ENCODE measurements around the gene HDGFL2.
A peak's percentile ranks its signal among the peaks of the same experiment; 100 is the strongest.
"Not testable (repeated sequence)": the region's sequence is repeated elsewhere in the genome, so short reads cannot be mapped to it uniquely, and the experiment has no call there.

Gene HDGFL2

GRCh38 chr19:4529924-4530522, 57.9 kb downstream of the HDGFL2 start:
- DNase-seq, result no peak

- DNase-seq, result no peak
These were observed 59.6 kb downstream of the HDGFL2 start for GRCh38 chr19:4531562-4532165.

- DNase-seq, result no peak
These were observed 61.2 kb downstream of the HDGFL2 start for GRCh38 chr19:4533334-4533733.

GRCh38 chr19:4533835-4534424, 61.8 kb downstream of the HDGFL2 start:
- DNase-seq, result no peak

DNA sequence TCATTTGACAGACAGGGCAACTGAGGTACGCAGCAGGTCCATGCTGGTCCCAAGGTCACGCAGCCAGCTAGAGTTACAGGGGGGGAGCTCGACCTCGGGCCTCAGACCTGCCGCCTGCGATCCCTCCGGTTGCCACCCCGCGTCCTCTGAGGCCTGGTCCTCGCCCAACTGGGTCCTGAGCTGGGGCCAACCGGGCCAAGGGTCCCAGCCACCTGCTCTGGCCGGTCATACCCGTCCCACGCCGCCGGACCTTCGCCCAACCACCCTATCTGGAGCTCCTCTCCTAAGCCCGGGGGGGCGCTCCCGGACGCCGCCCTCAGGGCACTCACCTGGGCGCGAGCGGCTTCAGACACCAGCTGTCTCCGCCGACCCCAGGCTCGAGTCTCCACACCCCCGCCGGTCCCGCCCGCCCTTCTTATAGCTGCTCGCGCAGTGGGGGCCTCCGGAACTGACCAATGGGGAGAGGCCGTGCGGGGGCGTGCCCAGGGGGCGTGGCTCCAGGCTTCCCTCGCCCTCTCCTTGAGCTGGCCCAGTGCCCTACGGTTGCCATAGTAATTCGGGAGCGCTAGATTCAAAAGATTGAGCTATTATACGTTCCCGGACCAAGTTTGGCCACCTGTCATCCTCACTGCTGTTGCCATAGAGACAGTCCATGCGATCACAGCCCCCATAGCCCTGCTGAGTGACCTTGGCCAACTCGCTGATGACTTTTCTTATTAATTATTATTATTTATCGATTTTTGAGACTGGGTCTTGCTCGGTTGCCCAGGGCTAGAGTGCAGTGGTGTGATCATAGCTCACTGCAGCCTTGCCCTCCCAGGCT, 63.0 kb downstream of the HDGFL2 start, which contains the start of gene PLIN5:
TSS of gene PLIN5 (minus strand) at position 389 of the 823 bp plus-strand sequence. CDS start 1,150 bp downstream, outside the sequence.
- peak in 50 of 56 donors; percentile 7 to 82 (median 40) for DNase-seq

DNA sequence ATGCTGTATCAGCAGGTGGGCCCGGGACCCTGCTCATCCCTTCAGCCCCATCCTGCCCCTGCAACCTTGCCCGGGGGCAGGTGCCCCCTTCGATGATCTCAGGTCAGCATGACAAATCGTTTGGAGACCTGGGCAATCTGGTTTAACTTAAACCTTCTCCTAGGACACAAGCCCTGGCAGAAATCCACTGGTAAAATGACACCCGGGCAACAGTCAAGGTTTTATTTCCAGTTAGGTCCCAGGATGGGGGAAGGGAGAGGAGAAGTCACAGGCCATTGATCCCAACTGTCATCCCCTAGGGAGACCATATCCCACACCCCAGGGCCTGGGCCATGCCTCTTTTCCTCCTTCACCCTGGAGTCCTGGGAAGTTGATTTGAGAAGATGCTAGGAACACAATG, 64.7 kb downstream of the HDGFL2 start:
- DNase-seq, result no peak

GRCh38 chr19:4537953-4538600, 66.0 kb downstream of the HDGFL2 start:
- no peak for DNase-seq

DNA sequence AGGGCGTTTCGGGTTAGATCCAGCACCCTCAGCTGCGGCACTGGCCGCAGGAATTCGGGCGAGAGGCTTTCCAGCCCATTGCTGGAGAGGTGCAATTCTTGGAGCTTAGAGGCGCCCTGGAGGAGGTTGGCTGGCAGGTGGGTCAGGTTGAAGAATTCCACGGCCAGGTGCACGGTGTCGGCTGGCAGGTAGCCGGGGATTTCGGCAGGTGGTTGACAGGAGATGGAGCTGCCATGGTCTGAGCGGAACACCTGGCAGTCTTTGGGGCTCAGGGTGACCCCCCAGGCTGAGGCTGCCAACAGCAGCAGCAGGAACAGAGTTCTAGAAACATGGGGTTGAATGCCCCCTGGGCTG, 66.5 kb downstream of the HDGFL2 start:
- DNase-seq, result no peak

- DNase-seq, result no peak
These were observed 67.1 kb downstream of the HDGFL2 start for GRCh38 chr19:4539169-4539692.

GRCh38 chr19:4539693-4540581, 67.8 kb downstream of the HDGFL2 start, which contains the start of gene LRG1:
LRG1 (minus strand) TSS chr19:4540036; CDS start chr19:4540013, 23 bp downstream.
- DNase-seq, result no peak

DNA sequence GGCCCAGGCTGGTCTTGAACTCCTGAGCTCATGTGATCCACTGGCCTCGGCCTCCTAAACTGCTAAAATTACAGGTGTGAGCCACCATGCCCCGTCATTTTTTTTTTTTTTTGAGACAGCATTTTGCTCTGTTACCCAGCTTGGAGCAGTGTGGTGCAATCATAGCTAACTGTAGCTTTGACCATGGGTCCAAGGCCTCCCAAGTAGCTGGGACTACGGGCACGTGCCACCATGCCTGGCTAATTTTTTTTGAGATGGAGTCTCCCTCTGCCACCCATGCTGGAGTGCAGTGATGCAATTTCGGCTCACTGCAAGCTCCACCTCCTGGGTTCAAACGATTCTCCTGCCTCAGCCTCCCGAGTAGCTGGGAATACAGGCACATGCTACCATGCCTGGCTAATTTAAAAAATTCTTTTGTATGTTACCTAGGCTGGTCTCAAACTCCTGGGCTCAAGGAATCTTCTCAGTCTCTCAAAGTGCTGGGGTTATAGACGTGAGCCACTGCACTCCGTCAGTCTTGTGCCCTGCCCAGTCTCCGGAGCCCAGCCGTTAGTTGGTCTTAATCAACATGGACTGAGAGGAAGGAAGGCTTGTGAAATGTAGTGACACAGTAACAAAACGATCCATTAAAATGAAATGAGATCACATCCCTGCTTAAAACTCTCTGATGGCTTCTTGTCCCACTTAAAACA, 69.2 kb downstream of the HDGFL2 start:
- no peak for DNase-seq

GRCh38 chr19:4541806-4542145, 69.7 kb downstream of the HDGFL2 start:
- not testable (repeated sequence) for DNase-seq

GRCh38 chr19:4542896-4543841, 71.1 kb downstream of the HDGFL2 start:
- peak in 1 of 56 donors; percentile 36 for DNase-seq

DNA sequence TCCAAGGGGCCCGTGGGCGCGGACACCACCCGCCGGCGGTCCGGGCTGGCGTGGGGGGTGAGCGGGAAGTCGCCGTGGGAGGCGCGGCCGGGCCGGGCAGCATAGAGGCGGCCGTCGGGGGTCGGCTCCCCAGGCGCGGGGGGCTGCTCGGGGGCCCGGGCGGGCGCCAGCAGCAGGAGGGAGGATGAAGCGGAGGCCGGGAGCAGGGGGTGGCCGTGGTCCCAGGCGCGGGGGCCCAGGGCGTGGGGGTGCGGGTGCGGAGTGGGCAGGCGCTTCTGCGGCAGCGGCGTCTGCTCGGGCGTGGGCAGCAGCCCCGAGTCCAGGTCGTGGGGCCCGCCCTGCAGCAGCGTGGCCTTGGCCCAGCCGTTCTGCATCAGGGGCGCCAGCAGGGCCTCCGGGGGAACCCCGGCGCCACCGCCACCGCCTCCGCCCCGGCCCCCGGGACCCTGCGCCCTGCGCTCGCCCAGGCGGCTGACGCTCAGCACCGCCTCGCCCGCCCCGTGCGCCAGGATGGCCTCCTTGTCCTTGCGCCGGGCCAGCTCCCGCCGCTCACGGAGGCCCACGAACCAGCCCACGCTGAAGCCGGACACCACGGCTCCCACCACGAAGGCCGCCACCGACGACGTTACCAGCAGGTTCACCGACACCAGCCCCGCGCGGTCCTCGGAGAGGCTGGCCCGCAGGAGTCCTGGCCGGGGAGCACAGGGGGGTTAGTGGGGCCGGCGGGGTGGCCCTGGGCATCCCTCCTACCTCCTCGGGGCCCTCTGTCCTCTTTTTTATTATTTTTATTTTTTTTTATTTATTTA, 71.9 kb downstream of the HDGFL2 start:
- no peak for DNase-seq

- no peak for DNase-seq
These were observed 75.5 kb downstream of the HDGFL2 start for GRCh38 chr19:4547303-4548237.

GRCh38 chr19:4548238-4548584, 76.1 kb downstream of the HDGFL2 start:
- DNase-seq, result no peak
